COLO829 (cell line): ENCODE measurements around the gene HYAL2.
"Not testable (repeated sequence)": the region's sequence is repeated elsewhere in the genome, so short reads cannot be mapped to it uniquely, and the experiment has no call there.

Experiments
- DNase-seq: peaks from one replicate; pipeline ENCODE4 v3.0.0; 2012; ENCODE audit warnings: low spot score

HYAL2 gene

DNA sequence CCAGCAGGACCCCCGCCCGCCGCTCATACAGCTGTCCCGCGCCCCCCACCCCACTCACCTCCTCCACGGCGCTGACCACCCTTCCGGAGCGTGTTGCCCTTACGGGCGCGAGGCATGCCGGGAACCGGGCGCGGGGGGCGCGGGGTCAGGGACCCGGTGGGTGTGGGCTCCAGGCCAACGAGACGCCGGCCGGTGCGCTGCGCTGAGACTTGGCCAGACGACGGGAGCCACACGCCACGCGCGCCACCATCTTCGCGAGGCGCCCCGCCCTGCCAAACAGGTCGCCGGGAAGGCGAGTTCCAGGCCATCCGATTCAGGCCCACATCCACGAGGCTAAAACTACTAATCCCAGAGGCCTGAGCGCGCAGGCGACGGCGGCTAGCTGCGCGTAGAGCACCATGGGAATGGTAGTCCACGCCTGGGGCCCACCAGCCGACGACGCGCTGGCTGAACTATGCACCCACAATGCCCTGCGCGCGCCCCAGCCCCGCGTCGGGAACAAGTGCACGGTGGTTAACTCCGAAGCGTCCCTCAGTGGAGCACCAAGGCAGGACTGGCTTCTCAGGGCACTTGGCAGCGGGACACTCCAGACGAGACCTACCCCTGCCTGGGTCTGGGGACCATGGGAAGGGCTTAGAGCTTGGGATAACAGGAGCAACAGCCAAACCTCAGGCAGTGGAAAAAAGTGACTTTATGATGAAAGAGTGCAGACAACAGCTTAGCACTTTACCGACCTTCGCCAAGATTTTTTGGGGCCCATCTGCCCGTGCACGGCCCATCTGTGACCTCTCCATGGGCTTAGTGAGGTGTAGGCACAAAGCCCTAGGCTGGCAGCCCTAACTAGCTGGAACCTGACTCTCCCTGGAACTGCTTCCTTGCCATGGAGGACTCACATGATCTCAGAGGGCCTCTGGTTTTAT lies 30.1 kb downstream of the HYAL2 start, which contains the start of gene IFRD2:
Gene IFRD2 (minus strand): TSS at position 271 of the 920 bp plus-strand sequence. CDS start 155 bp downstream, at position 116.
- peak; percentile 95 for DNase-seq

GRCh38 chr3:50290161-50290641 lies 32.3 kb downstream of the HYAL2 start:
- DNase-seq: no peak

- DNase-seq: no peak
Measured at GRCh38 chr3:50289130-50289529, 33.4 kb downstream of the HYAL2 start.

DNA sequence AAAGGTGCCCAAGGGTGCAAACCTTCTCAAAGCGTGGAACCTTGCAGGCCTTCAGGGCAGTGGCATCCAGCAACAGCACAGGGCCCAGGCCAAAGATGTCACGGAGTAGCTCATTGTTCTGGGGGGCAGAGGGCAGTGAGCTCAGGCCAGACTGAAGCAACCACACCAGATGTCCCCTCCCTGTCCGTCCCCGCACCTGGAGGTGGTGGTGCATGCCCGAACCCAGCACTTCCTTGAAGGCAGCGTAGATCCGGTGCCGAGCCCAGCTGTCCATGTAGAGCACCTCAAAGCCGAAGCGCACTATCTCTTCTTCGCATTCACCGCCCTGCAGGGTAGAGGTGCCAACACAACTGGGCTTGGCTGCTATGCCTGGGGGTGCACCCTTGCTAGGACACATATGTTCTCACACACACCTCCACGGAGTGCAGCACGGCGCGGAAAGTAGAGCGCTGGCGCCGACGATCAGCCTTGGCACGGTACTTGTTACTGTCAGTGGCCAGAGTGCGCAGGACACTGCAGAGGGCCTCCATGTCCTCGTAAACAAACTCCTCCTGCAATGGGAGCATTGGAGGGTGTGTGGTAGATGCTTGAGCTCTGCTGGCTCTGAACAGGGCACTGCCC lies 34.0 kb downstream of the HYAL2 start:
- DNase-seq: no peak

DNA sequence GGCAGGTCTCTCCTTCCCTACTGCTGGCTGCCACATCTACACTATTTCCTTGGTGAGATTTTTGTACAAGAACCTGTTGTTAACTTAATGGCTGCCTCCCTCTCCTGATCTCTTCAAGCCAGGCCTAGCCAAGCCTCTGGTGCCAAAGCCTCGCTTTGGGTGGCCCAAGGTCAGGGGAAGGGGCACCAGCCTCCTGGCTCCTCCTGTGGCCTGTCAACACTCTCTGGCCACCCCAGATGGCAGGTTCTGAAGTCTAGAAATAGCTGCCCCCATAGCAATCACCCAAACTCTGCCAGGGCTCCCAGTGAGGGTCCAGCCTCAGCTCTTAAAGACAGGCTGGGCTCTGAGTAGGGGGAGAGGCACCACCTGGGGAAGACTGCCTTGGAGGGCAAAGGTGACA lies 35.3 kb downstream of the HYAL2 start:
- DNase-seq: no peak

- no peak for DNase-seq
Measured at GRCh38 chr3:50286322-50287227, 36.0 kb downstream of the HYAL2 start.

DNA sequence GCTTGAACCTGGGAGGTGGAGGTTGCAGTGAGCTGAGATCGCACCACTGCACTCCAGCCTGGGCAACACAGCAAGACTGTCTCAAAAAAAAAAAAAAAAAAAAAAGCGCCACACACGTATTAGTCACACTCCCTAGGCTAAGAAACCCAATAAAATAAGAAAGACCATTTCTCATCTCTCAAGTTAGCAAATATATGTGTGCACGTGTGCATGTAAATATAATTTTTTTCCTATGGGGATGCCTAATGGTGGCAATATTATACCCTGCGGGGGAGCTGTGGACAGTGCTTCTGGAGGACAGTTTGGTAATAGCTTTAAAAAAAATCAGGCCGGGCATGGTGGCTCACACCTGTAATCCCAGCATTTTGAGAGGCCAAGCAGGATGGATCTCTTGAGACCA lies 38.4 kb downstream of the HYAL2 start:
- DNase-seq: not testable (repeated sequence)

DNA sequence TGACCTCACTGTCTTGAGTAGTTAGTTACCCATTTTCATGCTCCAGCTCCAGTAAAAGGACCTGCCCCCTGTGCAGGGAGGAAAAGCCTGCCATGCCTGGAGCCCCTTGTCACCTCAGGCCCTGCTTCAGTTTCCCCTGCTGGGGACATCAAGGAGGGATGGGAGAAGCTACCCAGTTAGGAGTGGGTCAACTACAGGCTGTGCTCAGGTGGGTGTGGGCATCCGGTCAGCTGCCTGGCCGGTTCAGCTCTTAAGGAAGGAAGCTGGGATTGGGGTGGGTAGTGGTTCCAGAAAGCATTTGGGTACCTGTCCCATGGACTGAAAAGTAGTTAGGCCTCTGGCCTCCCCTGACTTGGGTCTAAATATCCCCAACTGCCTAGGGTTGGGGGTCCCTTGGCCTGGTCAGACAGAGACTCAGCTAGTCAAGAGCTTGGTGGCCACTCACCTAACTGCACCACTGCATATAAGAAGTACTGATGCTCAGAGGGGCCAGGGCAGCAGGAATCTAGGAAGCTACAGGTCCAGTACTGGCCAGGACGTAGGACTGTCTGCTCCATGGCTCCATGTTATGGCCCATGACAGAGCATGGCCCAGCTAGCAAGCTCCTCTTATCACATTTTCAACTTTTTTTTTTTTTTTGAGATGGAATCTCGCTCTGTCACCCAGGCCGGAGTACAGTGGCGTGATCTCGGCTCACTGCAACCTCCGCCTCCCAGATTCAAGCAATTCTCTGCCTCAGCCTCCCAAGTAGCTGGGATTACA lies 43.1 kb downstream of the HYAL2 start:
- DNase-seq: no peak

DNA sequence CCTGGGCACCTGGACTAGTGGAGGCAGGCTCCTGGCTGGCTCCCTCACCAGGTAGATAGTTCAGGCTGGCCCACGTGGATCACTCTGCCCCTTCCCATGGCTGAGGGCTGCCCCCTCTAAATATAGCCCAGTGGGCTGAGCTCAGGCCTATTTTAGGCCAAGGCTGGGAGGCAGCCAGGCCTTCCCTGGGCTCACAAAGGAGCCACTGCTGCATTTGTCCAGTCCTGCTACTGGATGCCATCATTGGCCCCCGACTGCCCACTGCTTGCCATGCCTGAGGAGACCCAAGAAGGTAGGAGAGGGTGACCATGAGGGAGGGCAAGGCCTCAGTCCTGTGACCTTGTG lies 43.7 kb downstream of the HYAL2 start, which contains the start of gene LSMEM2:
Gene LSMEM2 (plus strand): TSS at position 208 of the 345 bp plus-strand sequence. CDS start 27 bp downstream, at position 235.
- DNase-seq: no peak

- no peak for DNase-seq
Measured at GRCh38 chr3:50278123-50278879, 44.2 kb downstream of the HYAL2 start.

- DNase-seq: no peak
Measured at GRCh38 chr3:50276762-50277101, 45.8 kb downstream of the HYAL2 start.

- no peak for DNase-seq
Measured at GRCh38 chr3:50275996-50276761, 46.4 kb downstream of the HYAL2 start.

DNA sequence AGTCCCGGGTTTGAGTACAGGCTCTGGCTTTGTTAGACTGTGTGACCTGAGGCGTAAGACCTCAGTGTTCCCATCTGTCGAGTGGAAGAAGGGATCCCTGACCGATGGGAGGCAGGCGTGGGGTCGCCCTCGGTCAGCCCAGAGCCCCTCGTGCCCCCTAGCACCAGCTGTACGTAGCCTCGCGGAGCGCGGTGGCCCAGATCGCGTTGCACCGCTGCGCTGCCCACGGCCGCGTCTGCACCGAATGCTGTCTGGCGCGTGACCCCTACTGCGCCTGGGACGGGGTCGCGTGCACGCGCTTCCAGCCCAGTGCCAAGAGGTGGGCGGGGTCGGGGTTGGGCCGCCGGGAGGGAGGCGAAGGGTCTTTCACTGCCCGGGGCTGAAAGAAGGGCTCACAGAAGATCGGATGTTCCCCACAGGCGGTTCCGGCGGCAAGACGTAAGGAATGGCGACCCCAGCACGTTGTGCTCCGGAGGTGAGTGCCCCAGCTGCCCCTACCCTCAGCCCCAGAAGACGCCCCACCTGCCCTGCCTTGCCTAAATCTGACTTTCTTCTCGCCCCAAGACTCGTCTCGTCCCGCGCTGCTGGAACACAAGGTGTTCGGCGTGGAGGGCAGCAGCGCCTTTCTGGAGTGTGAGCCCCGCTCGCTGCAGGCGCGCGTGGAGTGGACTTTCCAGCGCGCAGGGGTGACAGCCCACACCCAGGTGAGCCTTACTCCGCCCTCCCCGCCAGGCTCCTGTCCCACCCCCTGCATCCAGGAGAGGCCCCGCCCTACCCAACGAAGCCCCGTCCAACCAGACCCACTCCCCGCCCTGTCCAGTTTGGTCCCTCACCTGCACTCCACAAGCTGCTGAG lies 47.2 kb downstream of the HYAL2 start:
- no peak for DNase-seq

DNA sequence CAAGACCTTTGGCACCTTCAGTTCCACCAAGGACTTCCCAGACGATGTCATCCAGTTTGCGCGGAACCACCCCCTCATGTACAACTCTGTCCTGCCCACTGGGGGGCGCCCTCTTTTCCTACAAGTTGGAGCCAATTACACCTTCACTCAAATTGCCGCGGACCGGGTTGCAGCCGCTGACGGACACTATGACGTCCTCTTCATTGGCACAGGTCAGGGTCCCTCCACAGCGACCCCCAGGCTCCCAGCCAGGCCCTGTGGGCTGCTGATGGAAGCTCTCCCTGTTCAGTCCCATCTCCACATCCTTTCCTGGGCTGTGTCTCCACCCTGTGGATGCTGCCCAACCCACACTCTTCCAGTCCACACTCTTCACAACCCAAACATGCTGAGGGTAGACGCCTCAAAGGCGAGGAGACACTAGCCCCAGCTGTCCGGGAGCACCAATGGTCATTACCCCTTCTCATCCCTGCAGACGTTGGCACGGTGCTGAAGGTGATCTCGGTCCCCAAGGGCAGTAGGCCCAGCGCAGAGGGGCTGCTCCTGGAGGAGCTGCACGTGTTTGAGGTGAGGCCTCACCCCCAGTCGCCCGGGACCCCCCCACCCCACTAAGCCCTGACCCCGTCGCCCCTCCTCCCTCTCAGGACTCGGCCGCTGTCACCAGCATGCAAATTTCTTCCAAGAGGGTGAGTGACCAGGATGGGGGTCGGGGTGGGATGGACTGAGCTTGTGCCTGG lies 48.0 kb downstream of the HYAL2 start:
- DNase-seq: no peak

DNA sequence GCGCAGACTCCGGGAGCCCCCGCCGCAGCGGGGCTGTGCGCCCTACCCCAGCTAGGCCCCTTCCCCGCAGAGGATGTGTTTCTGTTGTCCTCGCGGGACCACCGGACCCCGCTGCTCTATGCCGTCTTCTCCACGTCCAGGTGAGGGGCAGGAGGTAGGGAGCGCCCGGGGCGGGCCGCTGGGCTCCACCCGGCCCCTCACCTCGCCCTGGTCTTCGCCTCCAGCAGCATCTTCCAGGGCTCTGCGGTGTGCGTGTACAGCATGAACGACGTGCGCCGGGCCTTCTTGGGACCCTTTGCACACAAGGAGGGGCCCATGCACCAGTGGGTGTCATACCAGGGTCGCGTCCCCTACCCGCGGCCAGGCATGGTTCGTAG lies 48.9 kb downstream of the HYAL2 start:
- no peak for DNase-seq

DNA sequence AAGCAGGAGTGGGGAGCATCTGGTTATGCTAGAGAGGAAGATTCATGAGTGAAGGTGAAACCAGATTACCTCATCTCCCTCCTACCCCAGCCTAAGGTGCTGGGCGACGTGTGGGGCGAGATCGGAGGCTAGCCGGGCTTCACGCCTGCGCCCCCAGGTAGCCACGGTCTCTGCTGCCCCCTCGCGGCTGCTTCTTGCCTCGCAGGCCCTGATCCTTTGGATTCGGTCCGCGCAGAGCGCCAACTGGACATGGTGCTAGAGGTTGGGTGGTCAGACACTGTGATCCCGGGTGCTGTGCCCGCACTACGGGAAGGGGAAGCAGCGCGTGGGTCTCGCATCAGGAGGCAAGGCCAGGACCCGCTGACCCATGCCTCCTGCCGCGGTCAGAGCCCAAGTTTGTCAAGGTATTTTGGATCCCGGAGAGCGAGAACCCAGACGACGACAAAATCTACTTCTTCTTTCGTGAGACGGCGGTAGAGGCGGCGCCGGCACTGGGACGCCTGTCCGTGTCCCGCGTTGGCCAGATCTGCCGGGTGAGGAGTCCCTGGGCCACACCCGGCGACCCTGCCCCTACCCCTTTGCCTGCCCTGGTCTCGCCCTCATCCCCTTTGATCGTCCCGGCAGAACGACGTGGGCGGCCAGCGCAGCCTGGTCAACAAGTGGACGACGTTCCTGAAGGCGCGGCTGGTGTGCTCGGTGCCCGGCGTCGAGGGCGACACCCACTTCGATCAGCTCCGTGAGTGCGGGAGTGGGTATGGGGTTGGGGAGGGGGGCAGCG lies 49.4 kb downstream of the HYAL2 start:
- DNase-seq: peak; percentile 90

DNA sequence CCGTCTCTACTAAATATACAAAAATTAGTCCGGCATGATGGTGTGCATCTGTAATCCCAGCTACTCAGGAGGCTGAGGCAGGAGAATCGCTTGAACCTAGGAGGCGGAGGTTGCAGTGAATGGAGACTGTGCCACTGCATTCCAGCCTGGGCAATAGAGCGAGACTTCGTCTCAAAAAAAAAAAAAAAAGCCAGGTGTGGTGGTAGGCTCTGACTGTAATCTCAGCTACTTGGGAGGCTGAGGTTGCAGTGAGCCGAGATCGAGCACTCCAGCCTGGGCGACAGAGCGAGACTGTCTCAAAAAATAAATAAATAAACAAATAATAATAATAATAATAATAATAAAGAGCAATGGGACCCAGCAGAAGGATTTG lies 50.0 kb downstream of the HYAL2 start:
- DNase-seq: not testable (repeated sequence)
